GM18909 (cell line): ENCODE measurements around the gene RAB23.
A peak's percentile ranks its signal among the peaks of the same experiment; 100 is the strongest.

Experiments
- ATAC-seq: cut with Tn5 transposase; IDR thresholded peaks from one replicate; pipeline ENCODE4 v1.9.1; 2021; ENCODE audit warnings: mild to moderate bottlenecking; ENCODE audit not compliant: unreplicated experiment, poor library complexity

The RAB23 gene

DNA sequence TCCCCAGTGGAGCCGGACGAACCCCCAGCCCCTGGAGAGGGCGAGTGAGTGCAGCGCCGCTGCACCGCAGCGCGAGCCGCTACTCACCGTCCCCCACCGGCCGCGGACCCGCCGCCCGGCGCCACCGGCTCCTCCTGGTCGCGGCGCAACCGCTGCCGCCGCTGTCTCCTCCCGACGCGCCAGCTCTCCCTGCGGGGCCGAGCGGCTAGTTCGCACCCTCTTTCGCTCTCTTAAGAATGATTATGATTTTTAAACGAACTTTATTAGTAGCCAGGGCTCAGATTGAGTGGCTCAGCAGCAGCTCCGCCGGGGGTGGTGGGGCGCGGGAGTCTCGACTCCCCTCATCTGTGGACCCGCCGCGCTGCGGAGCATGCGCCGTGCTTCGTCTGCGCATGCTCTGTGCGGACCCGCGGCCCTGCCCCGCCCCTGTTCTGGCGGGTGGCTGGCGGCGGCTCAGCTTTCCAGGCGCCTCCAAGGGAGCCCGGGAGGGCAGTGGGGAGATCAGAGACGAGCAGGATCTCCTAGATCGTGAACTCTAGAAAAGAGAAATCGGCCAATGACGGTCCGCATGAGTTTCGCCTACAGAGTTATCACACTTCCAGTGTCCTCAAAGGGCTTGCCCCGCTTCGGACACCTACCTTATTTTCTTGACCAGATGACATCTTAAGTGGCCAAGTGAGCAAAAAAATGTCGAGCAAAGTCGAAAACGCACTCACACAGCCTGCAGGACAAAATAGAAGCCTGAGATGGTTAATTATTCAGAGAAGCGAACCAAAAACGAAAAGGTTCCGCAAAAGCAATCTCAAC, at the start of gene RAB23:
Gene RAB23, minus strand, starts transcription at position 372 of the 807 bp plus-strand sequence. CDS start 11,927 bp downstream, outside the sequence.
- peak; percentile 85 for ATAC-seq

DNA sequence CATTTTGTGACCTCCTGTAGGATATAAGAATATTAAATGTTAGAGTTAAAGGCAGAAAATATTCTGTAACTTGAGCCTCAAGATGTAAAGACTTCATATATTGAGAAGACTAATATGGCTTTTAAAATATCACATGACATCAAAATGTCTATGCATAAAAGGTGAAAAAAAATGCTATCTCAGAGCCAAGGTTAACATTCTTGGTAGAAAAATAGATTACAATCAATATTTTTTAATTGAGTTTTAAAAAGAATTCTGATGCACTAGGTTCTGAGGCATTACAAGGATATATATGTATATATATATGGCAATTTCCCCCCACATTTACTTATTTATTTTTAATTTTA, 46.2 kb upstream of the RAB23 start:
- ATAC-seq: no peak

DNA sequence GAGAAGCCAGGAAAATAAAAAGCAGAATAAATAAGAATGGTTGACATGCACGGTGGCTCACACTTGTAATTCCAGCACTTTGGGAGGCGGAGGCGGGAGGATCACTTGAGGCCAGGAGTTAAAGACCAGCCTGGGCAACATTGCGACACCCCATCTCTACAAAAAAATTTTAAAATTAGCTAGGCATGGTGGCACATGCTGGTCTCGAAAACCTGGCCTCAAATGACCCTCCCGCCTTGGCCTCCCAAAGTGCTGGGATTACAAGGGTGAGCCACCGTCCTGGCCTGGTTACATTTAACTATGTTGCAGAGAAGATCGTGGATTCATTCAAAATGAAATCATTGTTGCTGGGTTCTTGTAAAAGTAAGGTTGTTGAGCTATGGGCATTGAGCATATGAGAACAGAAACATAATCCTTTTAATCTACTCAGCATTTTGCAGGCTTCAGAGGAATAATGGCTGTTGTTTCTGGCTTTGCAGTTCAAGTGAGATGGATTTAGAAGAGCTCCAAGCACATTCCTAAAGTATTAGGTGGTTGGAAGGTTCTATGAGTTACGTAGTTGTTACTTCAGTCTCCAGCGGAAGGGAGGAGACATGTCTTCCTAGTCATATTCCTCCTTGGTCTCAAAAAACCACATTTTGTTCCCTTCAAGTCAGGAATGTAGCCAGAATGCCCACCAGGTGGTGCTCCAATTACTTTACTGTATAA, 45.6 kb upstream of the RAB23 start:
- no peak for ATAC-seq

DNA sequence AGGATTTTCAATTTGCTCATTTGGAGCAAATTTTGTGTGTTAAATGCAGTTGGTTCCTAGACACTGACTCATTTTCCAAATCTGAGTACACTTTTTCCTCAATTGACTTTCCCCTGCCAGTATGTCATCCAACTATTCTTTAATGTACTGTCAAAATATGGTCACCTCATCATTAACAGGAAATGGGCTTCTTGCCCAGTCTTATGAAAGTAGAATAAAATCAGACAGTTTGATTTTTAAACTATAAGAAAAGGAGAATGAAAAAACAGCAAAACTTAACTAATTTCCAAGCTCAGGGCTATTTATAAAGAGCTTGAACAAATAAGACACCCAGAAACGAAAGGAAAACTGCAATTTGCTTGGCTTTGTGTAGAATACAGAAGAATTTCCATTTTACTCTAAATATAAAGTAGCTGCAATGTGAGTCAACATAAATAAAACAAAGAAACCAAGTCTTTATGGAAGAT, 43.7 kb upstream of the RAB23 start:
- no peak for ATAC-seq

DNA sequence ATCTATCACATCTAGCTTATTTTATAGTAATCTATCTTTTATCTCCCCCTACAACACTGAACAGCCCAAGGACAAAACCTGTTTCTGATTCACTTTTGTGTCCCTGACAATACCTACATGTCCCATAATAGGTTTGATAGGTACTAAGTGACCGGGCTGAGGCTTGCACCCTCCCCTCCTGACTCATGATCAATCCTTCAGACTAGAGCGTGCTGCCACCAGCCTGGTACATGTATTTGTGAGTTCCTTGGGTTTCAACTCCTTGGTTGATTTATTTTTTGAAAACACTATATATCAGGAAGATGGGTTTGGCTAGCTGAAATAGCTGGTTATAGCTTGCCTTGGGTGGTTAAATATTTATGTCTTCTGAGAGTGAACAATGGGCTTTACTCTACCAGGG, 41.6 kb upstream of the RAB23 start:
- ATAC-seq: no peak

DNA sequence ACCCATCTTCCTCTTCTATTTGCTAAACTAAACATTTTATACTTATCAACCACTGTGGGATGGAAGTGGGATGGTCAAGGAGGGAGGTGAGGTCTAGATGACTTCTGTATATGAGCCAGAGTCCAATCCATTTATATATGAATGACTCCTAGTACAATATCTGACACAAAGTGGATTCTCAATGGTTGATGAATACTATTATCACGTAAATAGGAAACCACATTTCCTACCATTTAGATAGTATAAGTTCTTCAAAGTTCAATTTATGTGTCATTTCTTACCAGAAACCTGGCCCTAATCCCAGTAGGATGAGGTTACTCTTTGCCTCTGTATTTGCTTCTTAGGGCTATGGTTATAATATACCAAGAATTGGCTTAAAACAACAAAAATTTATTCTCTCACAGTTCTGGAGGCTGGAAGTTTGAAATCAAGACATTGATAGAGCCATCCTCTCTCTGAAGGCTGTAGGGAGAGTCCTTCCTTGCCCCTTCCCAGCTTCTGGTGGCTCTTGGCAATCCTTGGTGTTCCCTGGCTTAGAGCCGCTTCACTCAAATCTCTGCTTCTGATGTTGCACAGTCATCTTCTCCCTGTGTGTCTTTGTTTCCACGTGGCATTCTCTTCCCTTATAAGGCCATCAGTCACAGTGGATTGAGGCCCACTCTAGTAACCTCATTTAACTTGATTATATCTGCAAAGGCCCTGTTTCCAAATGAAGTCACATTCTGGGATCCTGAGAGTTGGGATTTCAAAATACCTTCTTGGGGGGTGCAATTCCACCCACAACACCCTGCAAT, 41.0 kb upstream of the RAB23 start:
- no peak for ATAC-seq

DNA sequence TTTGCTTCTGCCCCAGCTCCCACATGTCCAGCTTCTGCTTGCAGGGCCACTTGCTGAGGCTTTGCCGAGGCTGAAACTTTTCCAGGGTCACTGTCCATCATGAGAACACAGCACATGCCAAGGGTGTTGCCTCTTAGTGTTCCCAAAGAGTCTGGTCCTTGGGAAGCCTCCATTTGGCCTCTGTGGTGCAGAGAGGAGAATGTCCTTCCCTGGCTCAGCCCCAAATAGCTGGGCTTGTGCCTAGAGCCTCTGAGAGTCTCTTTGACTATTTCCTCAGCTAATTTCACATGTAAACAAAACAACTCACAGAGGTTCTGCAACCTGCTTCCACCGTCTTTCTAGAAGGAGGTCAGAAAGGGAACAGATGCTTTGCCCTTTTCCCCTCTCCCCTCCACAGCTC, 40.4 kb upstream of the RAB23 start:
- no peak for ATAC-seq

DNA sequence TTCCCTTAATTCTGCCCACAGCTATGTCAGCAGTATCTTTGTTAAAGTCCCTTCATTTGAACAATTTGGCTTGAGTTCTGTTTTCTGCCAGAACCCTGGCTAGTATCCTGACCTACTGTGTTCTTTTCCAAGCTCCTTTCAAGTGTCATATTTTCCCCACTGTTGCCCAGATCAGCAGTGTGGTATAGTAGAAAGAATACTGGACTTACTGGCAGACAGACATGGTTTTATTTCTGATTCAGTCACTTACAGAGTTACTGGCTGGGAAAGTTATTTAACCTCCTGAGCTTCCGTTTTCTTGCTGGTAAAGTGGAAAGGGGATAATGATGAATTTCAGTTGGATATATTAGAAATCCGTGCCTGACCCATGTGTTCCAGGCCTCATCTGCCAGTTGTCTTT, 39.8 kb upstream of the RAB23 start:
- ATAC-seq: no peak

DNA sequence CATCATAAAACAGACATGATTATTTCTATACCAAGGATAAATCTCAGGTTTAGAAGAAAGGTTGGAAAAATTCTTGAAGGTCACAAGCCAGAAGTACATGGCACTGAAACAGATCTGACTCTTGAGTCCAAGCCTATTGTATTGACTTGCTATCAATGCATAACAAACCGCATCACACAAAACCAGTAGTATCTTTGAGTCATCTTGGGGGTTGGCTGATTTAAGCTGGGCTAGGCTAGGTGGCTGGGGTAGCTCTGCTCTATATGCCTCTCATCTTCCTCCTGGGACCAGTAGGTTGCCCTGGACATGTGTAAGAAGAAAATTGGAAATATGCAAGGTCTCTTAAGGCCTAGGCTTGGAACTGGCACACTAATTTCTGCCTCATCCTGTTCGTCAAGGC, 37.0 kb upstream of the RAB23 start:
- no peak for ATAC-seq

DNA sequence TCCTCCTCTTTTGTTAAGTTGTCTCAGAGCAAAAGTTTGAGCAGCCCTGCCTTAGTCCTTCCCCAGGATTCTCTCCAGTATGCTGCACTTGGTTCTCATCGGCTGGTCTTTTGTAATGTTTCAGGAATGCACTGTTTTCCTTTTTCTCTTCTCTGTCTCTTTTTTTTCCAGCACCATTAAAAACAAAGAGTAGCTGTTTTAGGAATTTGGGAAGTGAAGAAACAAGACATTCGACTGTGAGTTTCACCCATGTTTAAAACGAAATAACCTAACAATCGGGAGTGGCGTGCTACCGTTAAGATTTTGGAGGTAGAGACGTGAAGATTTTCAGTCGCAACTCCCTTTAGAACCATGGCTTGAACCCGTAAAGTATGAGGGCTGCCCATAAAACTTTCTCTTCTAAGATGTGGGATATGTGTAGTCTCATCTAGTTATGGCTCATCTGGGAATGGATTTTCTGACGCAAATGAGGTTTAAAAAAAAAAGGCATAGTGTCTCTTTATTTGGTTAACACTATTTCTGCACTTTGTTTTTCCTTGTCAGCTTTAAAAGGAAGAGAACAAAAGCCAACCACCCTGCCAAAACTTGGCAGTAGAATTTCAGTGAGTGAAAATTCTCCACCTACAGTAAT, 35.9 kb upstream of the RAB23 start:
- ATAC-seq: no peak

DNA sequence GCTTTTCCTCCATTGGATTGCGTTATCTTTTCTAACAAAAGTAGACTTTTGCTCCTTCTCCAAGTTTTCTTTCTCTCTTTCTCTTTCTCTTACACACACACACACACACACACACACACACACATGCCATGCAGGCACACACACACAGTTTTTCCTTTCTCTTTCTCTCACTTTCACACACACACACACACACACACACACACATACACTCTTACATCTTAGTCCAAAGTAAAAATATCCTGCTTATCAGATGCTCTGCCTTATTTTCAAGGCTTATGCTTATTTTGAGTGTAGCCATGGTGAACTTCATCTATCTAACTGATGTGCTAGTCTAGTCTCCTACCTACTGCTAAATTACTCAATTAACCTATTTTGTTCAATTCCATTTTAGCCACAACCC, 34.4 kb upstream of the RAB23 start:
- no peak for ATAC-seq

DNA sequence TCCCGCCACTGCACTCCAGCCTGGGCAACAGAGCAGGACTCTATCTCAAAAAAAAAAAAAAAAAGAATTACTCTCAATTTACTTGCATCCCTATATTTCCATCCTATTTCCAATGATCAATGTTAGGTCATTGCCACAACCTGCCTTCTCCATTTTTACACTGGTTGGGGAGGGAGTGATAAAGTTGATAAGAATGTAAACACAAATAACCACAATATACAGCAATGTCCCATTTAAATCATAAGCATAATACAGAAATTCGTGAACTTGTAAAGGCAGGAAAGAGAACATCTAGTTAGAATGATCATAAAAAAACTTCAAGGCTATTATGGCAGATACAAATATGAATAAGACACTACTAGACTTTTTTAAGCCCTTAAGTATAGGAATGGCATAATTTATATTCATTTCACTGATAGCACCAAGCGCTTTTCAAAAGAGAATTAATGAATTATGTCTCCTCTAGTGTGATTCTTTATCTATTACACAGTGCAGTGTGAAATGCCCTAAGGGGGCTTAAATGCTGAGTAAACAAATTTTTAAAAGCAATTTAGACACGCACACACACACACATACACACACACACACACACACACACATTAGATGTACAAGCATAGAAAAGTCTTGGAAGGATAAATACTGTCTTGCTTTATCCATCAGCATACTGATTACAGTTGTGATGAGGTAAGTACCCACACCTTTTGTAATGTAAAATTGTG, 33.5 kb upstream of the RAB23 start:
- ATAC-seq: no peak

DNA sequence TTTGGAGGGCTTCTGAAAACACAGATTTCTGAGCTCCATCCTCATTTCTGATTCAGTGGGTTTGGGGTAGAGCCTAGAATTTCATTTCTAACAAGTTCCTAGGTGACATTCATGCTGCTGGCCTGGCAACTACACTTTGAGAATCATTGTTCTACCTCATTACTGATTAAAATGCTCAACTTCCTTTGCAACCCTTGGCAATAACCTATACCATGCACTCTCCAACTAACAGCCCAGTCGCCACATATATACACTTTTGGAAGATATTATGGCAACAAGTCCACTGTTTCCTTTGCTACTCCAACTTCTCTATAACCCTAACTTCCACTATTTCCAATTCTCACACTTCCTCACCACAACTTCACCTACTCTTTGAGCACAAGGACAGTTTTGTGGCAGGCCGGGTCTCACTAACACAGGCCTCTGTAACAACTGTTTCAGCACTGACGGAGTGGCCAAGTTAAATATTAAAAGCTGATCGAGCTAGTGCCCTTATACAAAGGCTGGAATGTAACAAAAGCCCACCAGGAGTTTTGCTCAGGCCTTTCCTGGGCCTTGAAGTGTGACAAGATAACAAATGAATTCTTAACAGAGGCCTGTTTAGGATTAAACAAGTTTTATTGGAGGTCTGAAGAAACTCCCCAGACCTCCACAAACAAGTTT, 32.1 kb upstream of the RAB23 start:
- ATAC-seq: no peak

DNA sequence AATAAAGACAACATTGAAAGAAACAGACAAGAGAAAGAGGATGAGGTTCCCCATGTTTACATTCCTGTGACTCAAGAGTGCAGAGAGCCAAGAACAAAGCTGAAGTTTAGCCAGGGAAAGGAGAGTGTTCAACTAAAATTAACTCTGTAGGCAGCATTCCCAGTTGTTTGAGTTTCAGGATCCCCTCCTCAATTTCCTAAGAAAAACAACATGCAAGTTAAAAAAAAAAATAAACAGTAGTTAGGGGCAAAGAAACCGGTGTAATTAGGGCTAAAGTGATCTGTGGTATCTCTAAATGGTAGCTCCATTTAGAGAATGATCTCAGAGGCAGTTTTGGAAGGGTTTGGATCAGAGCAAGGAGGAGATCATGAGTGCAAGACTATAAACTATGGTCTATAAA, 30.9 kb upstream of the RAB23 start:
- ATAC-seq: no peak

DNA sequence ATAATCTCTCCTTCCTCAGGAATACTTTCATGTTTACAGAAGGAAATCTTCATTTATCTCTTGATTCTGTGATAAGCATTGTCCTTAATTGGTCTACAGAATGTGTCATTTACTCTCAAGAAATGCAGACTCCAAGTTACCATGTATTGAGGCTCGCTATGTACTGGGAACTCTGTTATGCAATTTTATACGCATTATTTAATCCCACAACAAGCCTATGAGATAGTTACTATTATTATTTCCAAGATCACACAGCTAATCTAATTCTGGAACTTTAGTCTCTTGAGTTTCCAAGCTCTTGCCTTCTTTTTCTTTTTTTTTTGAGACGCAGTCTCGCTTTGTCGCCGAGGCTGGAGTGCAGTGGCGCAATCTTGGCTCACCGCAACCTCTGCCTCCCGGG, 30.0 kb upstream of the RAB23 start:
- ATAC-seq: no peak

DNA sequence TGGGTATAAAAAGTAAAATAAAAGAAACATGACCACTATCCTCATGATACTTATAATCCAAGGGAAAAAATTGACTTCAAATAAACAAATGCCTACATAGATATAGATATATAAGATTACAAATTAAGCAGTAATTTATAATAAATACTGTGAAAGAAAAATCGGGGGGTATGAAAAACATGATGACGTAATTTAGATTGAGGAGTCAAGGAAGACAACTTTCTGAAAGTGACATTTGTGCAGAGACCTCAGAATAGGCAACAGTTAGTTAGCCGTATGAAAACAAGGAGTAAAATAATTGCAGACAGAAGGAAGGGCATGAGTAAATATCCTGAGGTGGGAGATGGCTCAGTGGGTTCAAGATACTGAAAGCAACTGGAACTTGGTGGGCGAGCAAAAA, 28.2 kb upstream of the RAB23 start:
- ATAC-seq: no peak

DNA sequence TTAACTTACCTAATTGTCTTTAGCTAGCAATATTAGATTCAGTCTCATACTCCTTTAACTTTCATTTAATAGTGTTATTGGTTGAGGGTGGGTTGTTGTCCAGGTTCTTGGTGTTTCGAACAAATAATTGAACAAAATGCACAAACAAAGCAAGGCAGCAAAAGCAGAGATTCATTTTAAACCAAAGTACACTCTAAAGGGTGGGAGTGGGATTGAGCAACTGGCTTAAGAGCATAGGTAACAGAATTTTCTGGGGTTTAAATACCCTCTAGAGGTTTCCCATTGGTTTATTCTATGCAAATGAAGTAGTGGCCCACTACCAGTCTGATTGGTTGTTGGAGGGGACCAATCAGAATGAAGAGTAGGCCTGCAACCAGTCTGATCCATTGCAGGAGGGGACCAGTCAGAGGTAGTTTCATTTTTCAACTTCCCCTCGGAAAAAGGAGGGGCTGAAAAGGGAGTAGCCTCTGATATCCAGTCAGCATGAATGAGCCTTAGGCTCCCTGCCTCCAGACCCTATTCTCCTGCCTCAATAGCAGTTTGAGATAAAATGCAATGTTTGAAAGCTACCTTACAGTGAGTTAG, 26.3 kb upstream of the RAB23 start:
- no peak for ATAC-seq

DNA sequence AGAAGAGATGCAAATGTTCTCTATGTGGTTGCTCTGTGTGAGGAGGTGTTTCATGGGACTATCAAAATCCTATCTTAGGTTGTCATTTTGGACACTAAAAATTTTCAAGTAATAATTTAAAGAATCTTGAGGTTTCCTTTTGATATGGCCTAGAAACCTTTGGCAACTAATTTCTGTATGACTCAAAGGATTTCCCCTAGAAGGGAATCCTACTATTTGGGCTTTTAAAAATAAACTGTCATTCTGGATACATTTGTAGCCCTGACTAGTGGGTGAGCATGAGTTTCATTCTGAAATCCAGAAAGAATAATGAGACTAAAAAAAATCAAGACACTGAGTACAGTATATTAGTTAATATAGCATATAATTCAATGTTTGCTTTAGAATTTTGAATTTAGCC, 25.5 kb upstream of the RAB23 start:
- ATAC-seq: no peak

DNA sequence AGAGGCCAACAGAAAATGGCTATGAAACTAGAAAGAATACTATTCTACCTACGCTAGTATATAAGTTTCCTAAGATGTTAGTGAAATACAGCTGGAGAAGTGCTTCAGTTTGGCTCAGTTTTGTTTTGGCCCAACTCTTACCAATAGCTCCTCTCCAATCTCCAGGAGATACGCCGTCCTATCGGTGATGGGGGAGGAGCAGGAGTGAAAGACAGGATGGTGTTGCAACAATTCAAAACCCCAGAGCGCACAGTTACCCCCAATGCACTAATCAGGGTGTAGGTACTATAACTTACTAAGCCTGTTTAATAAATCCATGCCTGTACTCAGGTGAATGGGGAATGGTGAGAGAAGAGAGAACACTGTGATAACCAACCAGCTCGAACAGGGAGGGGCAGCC, 24.2 kb upstream of the RAB23 start:
- no peak for ATAC-seq
